GM19099 (cell line): Measurements from ENCODE around the gene HIVEP2.

Experiments
- POLR2A ChIP-seq: IDR thresholded peaks from 3 replicates; pipeline ENCODE4 v1.6.1; 2011; ENCODE audit warnings: low read depth; ENCODE audit not compliant: insufficient read length; ENCODE audit errors: extremely low read depth

Gene HIVEP2

DNA sequence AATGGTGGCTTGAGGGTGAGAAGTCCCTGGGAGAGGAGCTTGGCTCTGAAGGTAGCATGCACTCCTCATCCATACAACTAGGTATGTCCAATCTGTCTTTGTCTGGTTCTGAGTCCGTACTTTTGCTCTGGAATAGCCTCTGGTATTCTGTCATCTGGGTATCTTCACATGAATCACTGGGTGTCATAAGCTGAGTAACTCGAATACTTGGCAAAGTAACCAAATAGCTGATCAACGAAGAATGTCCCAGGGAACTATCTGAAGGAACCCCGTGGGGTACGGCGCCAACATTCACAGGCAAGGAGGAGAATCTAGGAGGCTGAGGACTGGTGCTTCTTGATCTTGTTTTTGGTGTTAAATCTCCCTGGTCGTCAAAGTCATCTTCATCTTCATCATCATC lies 184.8 kb downstream of the HIVEP2 start:
- no peak for TF ChIP-seq POLR2A

GRCh38 chr6:142758629-142759025 lies 186.3 kb downstream of the HIVEP2 start:
- no peak for TF ChIP-seq POLR2A

DNA sequence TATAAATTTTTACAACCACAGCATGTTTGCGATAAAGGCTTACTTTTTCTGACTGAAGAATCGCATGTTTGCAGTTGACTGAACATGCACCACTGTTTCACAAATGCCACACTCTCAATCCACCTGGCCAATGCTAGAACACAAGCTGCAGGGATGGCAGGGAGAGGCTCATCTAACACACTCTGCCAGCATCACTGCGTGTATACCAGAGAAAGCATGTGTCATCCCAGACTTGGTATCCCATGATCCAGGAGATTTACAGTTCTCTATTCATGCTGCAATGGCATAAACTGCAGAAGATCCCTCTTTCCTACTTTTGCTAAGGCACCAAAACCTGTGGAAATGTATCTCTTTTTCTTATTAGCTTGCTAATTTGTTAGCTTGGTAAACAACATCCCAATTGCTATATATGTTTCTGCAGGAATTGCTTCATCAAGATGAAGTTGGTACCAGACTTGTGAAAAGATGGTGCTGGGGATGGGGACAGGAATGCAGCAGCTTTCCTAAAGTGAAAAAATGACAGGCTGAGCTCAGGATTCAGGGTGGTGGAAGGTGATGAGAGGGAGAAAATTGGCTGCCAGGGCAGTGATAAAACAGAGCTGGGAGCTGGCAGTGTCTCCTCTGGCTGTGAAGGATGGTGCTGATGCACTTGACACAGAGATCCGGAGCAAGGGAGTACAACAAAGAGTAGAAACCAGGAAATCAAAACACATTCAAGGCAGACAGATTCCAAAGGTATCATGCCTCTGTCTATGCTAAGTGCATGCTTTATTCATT lies 186.9 kb downstream of the HIVEP2 start:
- no peak for TF ChIP-seq POLR2A

DNA sequence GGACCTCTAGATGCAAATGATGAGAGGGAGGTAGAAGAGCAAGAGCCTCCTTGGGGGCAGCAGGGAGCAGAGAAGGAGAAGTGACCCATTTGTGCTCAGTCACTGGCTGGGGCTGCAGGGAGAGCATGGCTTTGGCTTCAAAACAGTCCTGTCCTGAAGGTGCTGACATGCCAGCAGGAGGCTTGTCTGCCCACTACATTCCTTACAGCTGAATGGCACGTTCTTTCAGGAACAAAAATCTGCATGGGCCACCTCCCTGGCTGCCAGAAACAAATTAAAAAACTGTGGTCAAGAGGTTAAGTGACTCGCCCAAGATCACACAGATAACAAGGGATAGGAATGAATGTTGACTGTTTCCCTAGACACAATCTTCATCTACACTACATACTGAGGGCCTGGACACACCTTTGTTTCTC lies 188.8 kb downstream of the HIVEP2 start:
- no peak for TF ChIP-seq POLR2A

DNA sequence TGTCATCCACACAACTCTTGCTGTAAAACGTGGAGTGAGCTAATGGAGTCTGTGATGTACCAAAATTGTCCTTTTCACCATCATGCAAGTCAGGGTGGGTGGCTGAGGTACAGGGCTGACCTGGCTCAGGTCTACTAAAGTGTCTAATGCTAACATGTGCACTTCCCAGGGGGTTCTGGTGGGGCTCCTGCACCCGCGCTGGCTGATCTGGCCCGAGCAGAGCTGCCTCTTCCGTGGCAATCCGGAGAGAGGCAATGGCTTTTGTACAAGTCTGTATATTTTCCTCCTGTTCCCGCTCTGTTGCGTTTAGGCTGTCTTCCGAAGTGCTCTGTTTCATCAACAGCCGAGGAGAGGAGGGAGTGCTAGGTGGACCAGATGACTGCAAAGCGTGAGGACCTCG lies 191.8 kb downstream of the HIVEP2 start:
- no peak for TF ChIP-seq POLR2A

- TF ChIP-seq POLR2A: no peak
Measured at GRCh38 chr6:142752348-142752747, 192.6 kb downstream of the HIVEP2 start.

GRCh38 chr6:142751452-142751851 lies 193.5 kb downstream of the HIVEP2 start:
- no peak for TF ChIP-seq POLR2A

- TF ChIP-seq POLR2A: no peak
Measured at GRCh38 chr6:142750998-142751397, 194.0 kb downstream of the HIVEP2 start.

DNA sequence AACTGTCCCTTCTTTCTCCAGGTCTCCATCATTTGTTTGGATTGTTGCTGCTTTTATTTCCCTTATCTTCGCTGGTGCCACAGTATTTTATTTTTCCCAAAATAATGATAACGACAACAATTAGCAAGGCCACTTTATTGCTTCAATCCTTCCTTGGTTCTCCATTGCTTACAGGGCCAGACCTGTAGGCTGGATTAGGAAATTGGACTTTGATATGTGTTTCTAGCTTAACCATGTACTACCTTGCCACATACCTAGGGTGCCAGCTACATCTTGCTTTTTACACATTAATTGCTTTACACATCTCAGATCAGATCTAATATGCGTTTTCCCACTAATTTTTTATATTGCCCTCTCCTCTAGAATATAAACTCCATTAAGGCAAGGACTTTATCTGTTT lies 195.4 kb downstream of the HIVEP2 start:
- no peak for TF ChIP-seq POLR2A

DNA sequence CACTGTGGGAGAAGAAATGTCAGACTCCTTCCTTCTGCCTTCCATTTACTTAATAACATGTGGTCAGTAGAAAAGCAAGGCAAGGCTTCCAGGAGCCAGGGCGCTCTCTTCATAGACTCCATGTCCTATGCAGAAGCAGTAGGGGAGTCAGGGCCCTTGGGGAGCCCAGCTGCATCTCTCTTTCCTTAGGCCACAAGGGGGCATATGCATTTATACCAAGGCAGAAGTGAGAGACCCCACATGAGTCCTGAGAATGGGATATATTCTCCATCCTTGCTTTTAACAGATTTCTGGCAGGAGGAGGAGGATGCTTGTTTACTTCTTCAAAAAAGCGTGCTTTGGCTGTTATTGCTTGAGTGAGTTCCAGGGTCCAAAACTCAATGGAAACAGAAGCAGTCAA lies 198.5 kb downstream of the HIVEP2 start:
- TF ChIP-seq POLR2A: no peak

DNA sequence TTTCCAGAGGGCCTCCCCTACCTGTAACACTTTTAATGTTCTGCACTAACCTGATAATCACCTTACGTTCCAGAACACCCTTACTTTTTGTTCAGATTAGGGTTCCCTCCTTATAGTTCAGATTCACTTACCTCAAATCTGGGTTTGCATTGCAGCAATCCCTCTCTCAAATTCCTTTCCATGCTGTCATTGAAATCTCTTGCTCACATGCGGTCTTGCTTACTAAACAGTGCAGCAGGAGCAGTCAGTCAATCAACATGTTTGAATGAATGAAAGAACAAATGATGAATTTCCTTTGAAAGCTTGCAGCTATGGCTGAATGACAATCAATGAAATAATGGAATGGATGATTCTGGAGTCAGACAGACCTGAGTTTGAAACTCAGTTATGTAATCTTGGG lies 200.1 kb downstream of the HIVEP2 start:
- no peak for TF ChIP-seq POLR2A

GRCh38 chr6:142740449-142740848 lies 204.5 kb downstream of the HIVEP2 start:
- no peak for TF ChIP-seq POLR2A

DNA sequence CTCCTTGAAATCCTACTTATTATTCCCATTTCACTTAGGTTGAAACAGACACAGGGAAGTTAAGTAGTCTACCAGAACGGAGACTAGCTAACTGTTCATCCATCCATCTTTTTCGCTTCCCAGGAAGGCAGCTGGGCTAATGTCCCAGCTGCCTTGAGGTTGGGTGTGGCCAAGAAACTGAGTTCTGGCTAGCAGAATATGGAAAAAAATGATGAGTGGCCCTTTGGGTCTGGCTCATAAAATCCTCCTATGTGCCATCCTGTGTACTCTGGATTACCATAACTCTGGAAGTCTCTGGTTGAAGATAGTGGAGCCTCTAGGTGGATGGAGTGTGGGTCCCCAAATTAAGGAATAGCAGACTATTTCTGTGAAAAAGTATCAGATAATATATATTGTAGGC lies 206.2 kb downstream of the HIVEP2 start:
- no peak for TF ChIP-seq POLR2A

GRCh38 chr6:142738035-142738396 lies 207.0 kb downstream of the HIVEP2 start:
- TF ChIP-seq POLR2A: no peak

DNA sequence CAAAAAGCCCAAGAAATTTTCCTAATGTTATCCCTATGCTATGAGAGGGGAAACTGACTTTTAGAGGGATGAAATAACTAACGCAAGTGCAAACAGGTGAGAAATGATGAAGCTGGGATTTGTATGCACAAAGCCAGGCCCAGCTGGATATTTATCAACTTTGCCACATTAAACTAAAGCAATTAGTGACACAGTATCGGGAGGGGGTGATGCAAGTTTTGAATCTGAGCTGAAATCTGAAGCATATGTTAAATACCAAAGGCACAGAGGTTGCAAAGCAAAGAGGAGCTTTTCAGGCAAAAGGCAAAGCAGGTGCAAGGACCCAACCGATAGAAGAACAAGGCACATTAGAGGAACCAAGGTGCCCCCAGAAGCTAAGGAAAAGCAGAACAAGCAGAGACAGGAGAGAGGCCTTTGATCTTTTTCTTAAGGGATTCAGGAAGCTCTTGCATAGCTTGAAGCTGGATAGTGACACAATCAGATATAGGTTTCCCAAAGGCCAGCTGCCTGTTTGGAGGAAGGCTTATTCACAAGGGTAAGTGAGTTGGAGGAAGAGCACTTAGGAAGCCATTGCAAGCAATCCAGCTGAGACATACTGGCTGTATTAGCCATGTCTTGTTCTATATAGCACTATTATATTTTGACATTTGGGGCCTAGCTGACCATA lies 207.5 kb downstream of the HIVEP2 start:
- TF ChIP-seq POLR2A: no peak

DNA sequence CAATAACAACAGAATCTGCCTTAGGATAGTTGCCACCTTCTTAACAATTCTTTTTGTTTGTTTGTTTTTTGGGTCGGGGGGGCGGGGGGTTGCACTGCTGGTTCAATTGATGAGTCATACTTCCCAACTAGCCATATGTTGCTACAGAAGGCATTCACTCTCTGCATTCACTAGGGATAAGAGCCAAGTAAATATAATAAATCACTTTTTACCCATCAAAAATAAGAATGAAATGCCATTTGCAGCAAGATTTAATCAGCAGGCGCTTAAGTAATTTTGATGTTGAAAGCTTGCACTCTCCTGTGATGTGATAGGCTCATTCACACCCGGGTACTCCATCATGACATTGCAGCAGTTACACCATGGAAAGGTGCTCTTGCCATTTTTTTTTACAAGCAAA lies 209.8 kb downstream of the HIVEP2 start:
- TF ChIP-seq POLR2A: no peak
